Activated naive CD4-positive, alpha-beta T cell treated with Interleukin-2 at 50 U/mL for 16 hours (primary cell): Measurements from ENCODE around the gene POLR2H.
"Not testable (repeated sequence)": the region's sequence is repeated elsewhere in the genome, so short reads cannot be mapped to it uniquely, and the experiment has no call there.

ENCODE experiments used
- DNase-seq: peaks from one replicate; pipeline ENCODE4 v3.0.0-alpha.2; 2020

The POLR2H gene

DNA sequence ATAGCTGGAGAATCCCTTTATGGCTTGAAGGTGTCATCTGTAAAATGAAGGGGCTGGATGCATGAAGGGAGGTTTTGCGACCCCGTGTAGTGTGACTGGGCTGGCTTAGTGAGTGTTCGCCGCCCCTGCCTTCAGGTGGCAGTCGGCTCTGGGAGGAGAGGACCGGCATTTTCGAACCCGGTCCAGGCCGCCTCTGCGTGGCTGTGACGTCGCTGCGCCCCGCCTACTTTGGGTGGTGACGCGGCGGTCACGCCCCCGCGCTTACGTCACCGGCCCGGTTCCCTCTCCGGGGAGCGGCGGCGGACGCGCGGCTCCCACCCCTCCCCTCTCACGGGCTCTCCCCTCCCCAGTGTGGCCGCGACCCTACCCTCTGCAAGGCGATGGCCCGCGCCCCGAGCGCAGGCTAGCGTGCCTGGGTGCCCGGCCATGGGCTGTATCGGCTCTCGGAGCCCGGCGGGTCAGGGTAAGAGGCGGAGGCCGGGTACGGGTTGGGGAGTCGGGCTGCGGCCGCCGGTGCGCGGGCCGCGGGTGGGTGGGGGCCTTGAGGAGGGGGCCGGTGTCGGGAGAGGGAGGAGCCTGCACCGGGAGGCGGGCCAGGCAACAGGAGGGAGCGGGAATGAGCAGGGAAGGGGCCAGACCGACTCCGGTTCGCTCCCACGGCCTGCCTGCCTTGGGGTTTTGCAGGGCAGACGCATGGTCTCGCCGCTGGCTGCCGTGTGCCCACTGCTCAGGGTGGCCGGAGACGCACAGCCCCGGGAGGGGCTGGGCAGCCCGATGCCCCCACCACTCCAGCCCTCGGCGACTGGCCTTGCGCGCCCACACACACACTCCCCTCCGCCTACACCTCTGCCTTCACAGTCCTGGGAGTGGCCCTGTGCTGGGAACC lies 25.6 kb upstream of the POLR2H start:
- DNase-seq, result peak; percentile 87

DNA sequence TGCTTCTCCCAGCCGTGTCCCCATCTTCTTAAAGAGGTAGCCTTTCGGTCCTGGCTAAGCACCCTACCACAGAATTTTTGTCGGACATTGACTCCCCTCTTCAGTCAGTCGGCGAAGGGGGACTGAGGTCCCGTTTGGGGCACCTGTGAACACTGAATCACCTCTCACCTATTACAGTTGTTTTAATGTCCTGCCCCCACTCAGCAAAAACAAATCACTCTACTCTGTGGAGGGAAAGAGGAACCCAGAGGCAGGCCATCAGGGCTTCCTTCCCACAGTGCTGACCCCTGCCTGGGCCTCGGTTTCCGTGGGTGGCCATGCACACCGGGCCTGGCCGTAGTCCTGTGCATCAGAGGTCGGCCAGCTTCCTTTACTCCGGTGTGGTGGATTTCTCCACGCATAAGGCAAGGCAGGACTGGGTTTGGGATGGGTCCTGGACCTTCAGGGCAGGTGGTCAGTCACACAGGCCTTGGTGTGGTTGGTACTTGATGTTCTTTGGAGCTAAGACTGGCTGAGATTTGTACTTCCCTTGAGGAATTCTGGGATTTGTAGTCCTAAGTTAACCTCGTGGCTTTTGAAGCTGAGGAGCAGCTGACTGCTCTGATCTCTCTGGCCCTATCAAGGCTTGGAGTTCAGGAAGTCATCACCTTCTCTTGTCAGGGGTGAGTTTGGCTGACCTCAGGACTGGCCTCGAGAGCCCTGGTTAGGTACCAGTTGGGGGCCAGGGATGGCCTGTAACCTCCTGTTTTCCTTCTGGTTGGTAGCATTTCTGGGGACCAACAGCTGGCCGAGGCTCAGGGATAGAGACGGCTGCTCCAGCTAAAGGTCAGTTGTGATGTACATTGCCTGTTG lies 24.7 kb upstream of the POLR2H start:
- DNase-seq, result no peak

- no peak for DNase-seq
Measured at GRCh38 chr3:184337399-184337714, 24.2 kb upstream of the POLR2H start, which contains the start of gene FAM131A. Gene FAM131A (plus strand): TSS chr3:184337600. CDS start chr3:184337631, 31 bp downstream.

GRCh38 chr3:184337981-184338380 lies 23.5 kb upstream of the POLR2H start:
- DNase-seq, result no peak

DNA sequence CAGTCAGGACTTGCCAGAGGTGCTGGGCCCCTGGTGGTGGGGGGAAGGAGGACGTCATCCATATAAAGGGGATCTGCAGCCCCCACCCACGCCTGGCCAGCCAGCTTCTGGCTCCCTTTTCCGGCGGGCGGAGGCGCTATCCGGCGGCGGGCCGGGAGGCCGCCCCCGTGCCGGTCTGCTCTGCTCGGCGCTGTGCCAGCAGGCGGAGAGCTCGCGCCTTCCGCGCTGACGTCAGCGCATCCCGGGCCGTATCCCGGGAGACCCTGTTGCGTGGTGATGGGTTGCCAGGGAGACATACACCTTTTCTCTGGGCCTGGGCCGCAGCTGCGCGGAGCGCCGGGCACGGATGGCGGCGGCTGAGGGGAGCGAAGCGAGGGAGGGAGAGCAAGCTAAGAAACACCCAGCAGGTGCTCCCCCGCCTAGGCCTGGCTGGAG lies 23.0 kb upstream of the POLR2H start:
- no peak for DNase-seq

DNA sequence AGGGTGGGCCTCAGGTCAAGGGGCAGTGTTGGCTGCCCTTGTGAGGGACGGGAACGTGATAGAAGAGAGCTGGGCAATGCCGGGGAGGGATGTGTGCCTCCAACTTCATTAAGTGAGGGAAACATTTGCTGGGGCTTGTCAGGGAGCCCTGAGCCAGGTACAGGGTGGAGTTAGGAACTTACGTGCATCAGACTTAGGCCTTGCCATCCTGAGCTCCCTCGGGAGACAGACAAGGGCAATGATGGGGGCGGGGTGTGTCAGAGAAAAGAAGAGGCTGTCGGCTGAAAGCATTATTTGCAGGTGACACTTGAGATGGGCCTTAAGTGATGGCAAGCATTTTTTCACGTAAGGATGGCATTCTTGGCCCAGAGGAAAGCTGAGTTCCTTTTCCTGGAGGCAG lies 22.5 kb upstream of the POLR2H start:
- DNase-seq, result no peak

GRCh38 chr3:184339451-184340135 lies 21.9 kb upstream of the POLR2H start:
- not testable (repeated sequence) for DNase-seq

GRCh38 chr3:184341925-184342324 lies 19.6 kb upstream of the POLR2H start:
- DNase-seq, result no peak

GRCh38 chr3:184343200-184343876 lies 18.2 kb upstream of the POLR2H start:
- DNase-seq, result no peak

DNA sequence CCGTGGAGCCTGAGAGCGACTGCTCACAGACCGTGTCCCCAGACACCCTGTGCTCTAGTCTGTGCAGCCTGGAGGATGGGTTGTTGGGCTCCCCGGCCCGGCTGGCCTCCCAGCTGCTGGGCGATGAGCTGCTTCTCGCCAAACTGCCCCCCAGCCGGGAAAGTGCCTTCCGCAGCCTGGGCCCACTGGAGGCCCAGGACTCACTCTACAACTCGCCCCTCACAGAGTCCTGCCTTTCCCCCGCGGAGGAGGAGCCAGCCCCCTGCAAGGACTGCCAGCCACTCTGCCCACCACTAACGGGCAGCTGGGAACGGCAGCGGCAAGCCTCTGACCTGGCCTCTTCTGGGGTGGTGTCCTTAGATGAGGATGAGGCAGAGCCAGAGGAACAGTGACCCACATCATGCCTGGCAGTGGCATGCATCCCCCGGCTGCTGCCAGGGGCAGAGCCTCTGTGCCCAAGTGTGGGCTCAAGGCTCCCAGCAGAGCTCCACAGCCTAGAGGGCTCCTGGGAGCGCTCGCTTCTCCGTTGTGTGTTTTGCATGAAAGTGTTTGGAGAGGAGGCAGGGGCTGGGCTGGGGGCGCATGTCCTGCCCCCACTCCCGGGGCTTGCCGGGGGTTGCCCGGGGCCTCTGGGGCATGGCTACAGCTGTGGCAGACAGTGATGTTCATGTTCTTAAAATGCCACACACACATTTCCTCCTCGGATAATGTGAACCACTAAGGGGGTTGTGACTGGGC lies 16.8 kb upstream of the POLR2H start:
- no peak for DNase-seq

- DNase-seq, result no peak
Measured at GRCh38 chr3:184345317-184346144, 16.0 kb upstream of the POLR2H start.

DNA sequence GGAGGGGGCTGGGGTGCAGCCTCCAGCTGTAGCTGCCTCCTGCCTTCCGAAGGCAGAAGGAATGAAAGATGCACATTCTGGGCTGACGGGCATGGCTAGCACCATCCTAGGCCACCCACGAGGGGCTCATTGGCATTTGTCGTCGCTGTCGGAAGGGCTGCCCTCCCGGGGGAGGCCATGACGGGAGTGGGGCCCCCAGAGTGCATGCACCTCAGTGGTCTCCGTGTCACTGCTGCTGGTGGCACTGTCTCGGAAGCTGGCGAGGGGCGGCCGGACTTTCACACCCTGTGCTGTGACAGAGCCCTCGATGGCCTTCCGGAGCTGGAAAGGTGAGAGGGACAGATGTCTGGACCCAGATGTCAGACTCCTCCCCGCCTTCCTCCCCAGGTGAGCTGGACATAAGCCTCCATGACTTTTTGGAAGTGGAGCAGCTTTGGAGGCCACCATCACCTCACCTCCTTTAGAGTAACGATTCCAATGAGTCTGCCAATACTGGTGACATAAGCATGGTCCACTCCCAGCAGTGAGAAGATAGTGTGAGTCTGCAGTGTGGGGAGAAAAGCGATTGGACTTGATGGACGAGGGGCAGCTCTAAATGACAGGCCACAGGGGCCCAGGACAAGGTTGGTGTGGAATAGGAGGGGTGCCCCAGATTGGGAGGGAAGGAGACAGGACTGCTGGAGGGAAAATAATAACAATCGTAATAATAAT lies 14.9 kb upstream of the POLR2H start:
- no peak for DNase-seq

- DNase-seq, result no peak
Measured at GRCh38 chr3:184347321-184348056, 14.0 kb upstream of the POLR2H start.

DNA sequence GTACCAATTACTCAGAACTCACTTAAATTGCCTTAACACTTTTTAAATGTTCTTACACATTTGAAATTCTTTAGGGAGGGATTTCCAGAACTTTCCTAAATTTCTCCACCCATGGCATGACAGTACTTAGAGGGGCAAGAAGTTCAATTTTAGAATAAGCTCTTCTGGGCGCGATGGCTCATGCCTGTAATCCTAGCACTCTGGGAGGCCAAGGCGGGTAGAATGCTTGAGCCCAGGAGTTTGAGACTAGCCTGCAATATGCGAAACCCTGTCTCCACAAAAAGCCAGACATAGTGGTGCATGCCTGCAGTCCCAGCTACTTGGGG lies 13.5 kb upstream of the POLR2H start:
- no peak for DNase-seq

DNA sequence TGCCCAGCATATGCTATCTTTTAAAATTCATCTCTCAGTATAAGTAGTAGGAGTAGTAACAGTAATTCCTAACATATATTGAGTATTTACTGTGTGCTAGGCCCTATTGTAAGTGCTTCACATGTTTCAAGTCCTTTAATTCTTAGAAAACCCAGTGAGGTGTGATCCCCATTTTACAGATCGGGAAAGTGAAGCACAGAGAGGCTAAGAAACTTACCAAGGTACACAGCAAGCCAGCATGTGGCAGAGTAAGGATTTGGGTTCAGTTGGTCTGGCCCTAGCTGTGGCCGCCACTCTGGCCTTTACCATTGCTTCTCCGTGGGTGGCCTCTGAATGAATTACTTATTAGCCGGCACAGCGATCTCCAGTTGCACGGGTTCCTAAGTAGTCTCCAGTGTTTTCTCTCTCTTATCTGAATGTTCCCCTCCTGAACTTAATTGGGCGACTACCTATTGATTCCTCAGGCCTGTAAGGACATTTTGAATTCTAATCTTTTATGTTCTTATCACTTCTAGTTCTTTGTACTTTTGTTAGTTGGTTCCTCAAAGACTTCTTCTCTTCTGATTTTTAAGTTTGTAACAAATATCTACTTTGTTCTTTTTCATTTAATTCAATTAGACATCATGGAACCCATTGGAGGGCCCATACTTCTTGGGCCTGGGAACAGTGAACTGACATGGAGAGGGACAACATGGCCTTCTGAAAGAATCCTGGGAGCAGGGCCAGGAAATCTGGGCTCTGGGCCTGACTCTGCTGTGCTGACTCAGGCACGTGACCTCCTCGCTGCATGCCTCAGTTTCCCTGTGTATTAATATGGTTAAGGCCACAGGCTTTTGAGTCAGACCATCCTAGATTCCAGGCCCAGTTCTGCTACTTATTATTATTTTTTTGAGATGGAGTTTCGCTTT lies 11.7 kb upstream of the POLR2H start:
- no peak for DNase-seq

DNA sequence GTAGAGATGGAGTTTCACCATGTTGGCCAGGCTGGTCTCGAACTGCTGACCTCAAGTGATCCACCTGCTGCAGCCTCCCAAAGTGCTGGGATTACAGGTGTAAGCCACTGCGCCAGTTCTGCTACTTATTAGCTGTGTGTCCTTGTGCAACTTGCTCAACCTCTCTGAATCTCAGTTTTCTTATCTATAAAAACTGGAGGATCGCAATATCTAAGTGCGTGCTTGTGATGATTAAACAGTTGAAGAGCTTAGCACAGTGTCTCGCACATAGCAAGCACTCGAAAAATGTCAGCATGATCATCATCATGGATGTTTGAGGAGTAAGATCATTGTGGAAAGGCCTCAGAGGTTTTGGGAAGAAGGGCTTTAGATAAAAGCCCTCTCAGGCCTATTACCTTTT lies 10.9 kb upstream of the POLR2H start:
- DNase-seq, result no peak

DNA sequence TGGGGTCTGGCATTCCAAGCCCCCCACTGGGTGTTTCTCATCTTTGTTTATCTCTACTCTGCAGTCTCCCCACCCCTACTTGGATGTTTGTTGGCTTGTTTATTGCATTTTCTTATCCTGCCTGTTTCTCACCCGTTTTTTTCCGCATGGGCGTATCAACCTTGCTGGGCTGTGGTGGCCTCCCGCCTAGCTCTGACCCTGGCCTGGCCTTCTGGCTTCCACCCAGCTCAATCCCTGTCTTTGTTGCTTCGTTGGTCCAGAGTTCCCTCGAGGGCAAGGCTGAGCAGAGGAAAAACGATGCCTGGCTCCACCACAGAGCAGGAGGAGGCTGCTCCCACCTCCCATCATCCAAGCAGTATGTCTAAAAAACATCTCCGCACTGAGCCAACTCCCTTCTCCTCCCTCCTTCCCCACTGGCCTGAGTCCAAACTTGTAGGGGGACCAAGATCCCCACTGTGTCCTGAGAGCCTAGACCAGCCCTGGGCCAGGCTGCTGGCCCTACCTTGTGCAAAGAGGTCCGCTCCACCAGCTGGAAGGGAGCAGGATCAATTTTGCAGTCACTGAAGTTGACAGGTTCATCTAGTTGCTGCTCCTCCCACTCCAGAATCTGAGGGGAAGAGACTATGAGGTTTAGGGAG lies 9.9 kb upstream of the POLR2H start:
- DNase-seq, result no peak

- DNase-seq, result no peak
Measured at GRCh38 chr3:184352149-184352785, 9.2 kb upstream of the POLR2H start.
